Nephron (organoid): ENCODE data around the gene PCGF1.

Experiments
- H3K27ac Mint-ChIP-seq, 3 experiments: 2 replicates each; pipeline ENCODE4 v1.8.0; 2020; ENCODE audit warnings: mixed read lengths in 3 of 3, mild to moderate bottlenecking in 2 of 3, moderate library complexity in 1 of 3
- H3K27me3 Mint-ChIP-seq: 2 replicates; pipeline ENCODE4 v1.8.0; 2021; ENCODE audit warnings: low read depth, mild to moderate bottlenecking, moderate library complexity, mixed read lengths
- H3K36me3 Mint-ChIP-seq: 2 replicates; pipeline ENCODE4 v1.8.0; 2020; ENCODE audit warnings: low read depth, mixed read lengths
- H3K4me1 Mint-ChIP-seq: 2 replicates; pipeline ENCODE4 v1.8.0; 2020; ENCODE audit warnings: mixed read lengths
- H3K4me3 Mint-ChIP-seq, 3 experiments: 2 replicates each; pipeline ENCODE4 v1.8.0; 2020; ENCODE audit warnings: mild to moderate bottlenecking in 3 of 3, mixed read lengths in 3 of 3, moderate library complexity in 2 of 3
- H3K9me3 Mint-ChIP-seq: 2 replicates; pipeline ENCODE4 v1.8.0; 2020; ENCODE audit warnings: mixed read lengths
- CTCF ChIP-seq, 3 experiments: fragments of 200-600 bp; sonication (generic); IDR thresholded peaks; one replicate each; pipeline ENCODE4 v1.5.0; 2021; ENCODE audit warnings: antibody characterized with exemption in 3 of 3; ENCODE audit not compliant: unreplicated experiment in 3 of 3

Gene PCGF1

GRCh38 chr2:74524005-74524404, 16.5 kb upstream of the PCGF1 start:
- TF ChIP-seq CTCF (IDR thresholded peaks at IDR 0.05; ENCODE audit: unreplicated experiment in 3 of 3), result no peak
- peaks cover 11% of the 10 kb centered on the region for H3K4me1 Mint-ChIP-seq
- H3K4me3 Mint-ChIP-seq, result no peak overlapping the region
- no peaks in the 10 kb centered on the region for H3K9me3 Mint-ChIP-seq
- peaks cover 24% of the 10 kb centered on the region for H3K36me3 Mint-ChIP-seq
- peaks cover 45% of the 10 kb centered on the region for H3K27me3 Mint-ChIP-seq
- no peak overlapping the region for H3K27ac Mint-ChIP-seq

GRCh38 chr2:74522516-74522915, 15.0 kb upstream of the PCGF1 start:
- no peak overlapping the region for H3K4me3 Mint-ChIP-seq
- peaks cover 60% of the 10 kb centered on the region for H3K27me3 Mint-ChIP-seq
- H3K4me1 Mint-ChIP-seq, result no peaks in the 10 kb centered on the region
- H3K36me3 Mint-ChIP-seq, result peaks cover 19% of the 10 kb centered on the region
- TF ChIP-seq CTCF (IDR thresholded peaks at IDR 0.05; ENCODE audit: unreplicated experiment in 3 of 3), result no peak
- H3K9me3 Mint-ChIP-seq, result no peaks in the 10 kb centered on the region
- no peak overlapping the region for H3K27ac Mint-ChIP-seq

- peak overlapping the region in 1 of 3 experiments; percentile 12 for H3K4me3 Mint-ChIP-seq
- no peak overlapping the region for H3K27ac Mint-ChIP-seq
- H3K9me3 Mint-ChIP-seq, result no peaks in the 10 kb centered on the region
- H3K4me1 Mint-ChIP-seq, result no peaks in the 10 kb centered on the region
- H3K36me3 Mint-ChIP-seq, result no peaks in the 10 kb centered on the region
- H3K27me3 Mint-ChIP-seq, result peaks cover 99% of the 10 kb centered on the region
- no peak for TF ChIP-seq CTCF (IDR thresholded peaks at IDR 0.05; ENCODE audit: unreplicated experiment in 3 of 3)
Measured at GRCh38 chr2:74516650-74517049, 9.2 kb upstream of the PCGF1 start.

GRCh38 chr2:74515981-74516633, 8.6 kb upstream of the PCGF1 start:
- Mint-ChIP-seq H3K27me3 (peaks cover 99% of the 10 kb centered on the region), H3K36me3 (no peaks in the 10 kb centered on the region), H3K4me3 (peak overlapping the region in 1 of 3 experiments; percentile 21), H3K4me1 (no peaks in the 10 kb centered on the region), H3K27ac (no peak overlapping the region), H3K9me3 (no peaks in the 10 kb centered on the region)
- no peak for TF ChIP-seq CTCF (IDR thresholded peaks at IDR 0.05; ENCODE audit: unreplicated experiment in 3 of 3)

- Mint-ChIP-seq H3K4me3 (peak overlapping the region in 1 of 3 experiments; percentile 59), H3K36me3 (no peaks in the 10 kb centered on the region), H3K27ac (no peak overlapping the region), H3K9me3 (no peaks in the 10 kb centered on the region), H3K27me3 (peaks cover 99% of the 10 kb centered on the region), H3K4me1 (no peaks in the 10 kb centered on the region)
- TF ChIP-seq CTCF (IDR thresholded peaks at IDR 0.05; ENCODE audit: unreplicated experiment in 3 of 3), result no peak
Measured at GRCh38 chr2:74515271-74515980, 7.9 kb upstream of the PCGF1 start.
